CMK (cell line): ENCODE results near the gene C22orf42.
"Not testable (repeated sequence)": the region's sequence is repeated elsewhere in the genome, so short reads cannot be mapped to it uniquely, and the experiment has no call there.

Experiments
- DNase-seq: peaks from one replicate; pipeline ENCODE4 v3.0.0-alpha.2; 2010; ENCODE audit warnings: low read depth

Gene C22orf42

DNA sequence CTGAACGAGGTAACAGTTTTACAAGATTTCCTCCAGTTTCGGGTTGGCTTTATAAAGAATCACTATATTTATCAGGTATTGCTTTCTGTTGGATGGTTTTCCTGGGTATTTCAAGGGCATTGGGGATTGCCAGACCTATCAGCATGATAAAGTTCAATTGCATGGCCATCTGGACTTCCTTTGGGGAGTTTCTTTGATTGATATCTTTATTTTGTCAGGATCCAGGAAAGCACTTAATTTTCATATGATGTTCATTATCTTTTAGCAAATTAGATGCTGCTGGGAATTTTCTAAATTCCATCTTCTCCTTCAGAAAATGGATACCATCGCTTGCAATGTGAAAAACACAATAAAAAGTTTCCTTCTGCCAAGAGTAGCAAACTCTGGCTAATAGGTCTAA lies 24.5 kb upstream of the C22orf42 start:
- no peak for DNase-seq

DNA sequence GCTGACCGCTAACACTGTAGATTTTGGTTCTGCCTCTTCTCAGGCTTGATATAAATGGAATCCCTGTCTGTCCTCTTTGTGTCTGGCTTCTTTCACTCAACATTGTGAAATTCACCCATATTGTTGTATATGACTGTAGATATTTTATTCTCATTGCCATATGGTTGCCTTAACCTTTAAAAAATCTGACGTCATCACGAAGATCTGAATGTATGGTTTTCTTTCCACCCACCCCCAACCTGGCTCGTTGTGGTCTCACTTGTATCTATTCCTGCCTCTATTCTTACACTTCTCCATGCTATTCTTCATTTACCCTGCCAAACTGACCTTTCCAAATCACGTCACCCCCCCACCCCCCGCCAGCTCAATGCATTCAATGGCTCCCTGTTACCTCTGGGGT lies 21.9 kb upstream of the C22orf42 start:
- DNase-seq, result no peak

DNA sequence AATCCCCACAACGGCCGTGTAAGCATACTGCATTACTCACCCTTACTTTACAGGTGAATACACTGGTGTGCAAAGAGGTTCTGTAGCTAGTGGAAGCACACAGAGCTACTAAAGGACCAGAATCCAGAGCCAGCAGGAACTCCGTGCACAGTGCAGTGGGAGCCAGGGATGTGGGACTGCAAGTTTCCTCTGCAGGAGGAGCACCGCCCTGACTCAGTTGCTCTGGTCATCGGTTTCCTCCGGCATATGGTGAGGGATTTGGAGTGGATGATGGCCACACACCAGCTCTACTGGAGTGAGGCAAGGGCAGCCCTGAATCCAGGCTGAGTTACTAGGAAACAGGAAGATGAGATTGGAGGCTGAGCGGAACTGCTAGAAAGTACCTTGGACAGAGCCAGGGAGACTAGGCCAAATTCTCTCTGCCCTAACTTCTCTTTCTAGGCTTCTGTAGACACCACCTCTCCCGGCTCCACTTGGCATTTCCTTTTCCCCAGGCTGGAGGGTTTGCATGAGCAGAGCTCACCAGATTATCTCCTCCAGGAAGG lies 18.2 kb upstream of the C22orf42 start:
- no peak for DNase-seq

DNA sequence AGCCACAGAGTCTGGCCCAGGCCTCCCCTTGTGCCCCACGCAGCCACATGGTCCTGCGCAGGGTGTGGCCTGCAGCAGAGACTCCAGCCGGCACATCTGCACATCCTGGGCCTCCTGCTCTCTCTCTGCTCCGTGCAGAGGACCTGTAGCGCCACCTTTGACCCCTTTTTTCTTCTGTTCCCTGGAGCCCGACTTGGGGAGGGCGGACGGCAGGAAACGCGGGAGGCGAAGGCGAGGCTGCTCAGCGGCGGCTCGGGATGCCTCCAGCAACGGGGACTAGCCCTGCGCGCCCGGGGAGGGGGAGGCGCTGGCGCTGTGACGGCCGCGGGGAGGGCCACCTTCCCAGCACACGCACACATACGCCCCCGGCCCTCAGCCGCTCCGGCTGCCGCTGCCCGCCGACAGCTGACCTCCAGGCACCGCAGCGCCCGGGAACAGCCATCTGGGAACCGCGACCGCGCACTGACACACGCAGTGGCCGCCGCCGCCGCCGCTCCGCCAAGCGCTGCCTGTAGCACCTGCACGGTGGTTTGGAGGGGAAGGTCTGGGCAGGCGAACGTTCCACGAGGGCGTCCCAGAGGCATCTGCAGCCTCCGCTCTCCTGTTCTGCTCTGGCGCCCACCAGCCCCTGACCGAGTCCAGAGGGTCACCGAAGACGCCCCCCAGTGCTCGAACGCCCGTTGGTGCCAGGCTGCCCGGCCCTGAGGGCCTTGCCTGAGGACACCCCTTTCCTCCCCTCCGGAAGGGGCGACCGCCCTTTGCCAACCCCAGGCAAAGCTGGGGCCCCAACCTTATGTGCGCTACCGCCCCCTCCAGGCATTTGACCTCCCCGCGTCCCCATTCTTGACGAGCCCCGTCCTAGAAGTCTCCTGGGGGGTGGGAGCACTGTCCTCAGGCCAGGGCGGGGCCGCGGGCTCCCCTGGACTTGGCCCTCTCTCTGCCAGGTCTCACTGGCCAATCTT lies 16.9 kb upstream of the C22orf42 start:
- no peak for DNase-seq

DNA sequence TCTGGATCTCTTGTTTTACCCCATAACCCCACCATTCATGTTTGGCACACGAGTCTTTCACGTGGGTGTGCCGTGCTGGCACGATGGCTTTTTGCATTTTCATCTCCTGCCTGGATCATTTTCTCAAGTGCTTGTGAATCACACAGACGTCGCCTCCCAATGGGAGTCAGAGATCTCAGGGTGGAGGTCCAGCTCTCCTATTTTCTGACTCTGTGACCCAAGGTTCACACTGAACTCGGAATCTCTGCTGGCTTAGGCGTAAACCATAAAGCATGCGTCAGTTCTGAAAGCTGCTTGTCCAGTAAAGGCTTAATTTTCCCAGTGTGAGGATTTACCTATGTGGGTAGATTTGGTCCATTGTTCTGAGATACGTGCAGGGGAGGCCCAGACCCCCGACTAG lies 16.0 kb upstream of the C22orf42 start:
- DNase-seq, result no peak

GRCh38 chr22:32165681-32166080 lies 6.6 kb upstream of the C22orf42 start:
- DNase-seq, result no peak

DNA sequence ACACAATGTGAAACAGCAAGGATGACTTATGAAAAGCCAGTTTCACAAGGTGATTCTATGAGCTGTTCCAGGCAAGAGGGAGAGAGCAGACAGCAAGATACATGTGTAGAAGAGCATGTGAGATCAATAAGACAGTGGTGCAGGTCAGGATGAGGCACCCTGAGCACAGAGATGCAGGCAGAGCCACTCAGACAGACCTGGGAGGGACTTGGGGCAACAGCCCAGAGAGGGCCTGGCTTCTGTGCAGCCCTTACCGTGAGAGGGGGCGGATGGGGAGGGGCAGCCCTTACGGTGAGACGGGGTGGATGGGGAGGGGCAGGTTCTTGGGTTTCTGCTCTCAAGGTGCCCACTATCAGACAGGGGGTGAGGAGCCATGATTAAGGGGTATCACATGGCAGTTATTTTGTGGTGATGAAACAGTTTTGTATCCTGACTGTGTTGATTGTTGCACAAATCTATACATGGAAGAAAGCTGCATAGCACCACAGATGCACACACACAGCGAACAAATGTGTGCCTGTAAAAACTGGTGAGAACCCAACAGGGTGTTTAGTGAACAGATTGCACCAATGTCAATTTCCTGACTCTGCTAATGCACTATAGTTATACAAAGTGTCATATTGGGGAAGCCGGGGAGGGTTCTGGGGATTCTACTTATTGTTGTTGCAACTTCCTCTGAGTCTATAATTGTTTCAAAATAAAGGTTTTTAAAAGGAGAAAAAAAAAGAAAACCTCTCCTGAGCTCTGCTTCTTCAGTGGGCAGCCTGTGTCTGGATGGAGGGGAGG lies 5.2 kb upstream of the C22orf42 start:
- no peak for DNase-seq

DNA sequence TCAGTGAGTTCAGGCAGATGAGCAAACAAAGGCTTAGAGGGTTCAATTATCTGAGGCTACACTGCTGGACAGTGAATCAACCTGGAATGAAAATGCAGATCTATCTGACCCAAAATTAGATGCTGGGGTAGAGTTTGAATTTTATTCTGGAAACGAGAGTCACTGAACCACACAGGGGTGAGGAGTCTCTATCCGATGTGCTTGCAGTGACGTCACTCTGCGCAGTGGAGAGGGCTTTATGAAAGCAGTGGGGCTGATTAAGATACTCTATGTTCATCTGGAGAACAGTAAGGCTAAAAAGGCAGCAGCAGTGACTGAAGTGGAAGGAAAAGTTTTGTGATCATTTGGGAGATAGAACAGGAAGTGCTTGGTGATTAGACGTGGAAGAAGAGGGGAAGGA lies 1.3 kb upstream of the C22orf42 start:
- not testable (repeated sequence) for DNase-seq

GRCh38 chr22:32157632-32158031 lies 1.5 kb downstream of the C22orf42 start:
- not testable (repeated sequence) for DNase-seq

DNA sequence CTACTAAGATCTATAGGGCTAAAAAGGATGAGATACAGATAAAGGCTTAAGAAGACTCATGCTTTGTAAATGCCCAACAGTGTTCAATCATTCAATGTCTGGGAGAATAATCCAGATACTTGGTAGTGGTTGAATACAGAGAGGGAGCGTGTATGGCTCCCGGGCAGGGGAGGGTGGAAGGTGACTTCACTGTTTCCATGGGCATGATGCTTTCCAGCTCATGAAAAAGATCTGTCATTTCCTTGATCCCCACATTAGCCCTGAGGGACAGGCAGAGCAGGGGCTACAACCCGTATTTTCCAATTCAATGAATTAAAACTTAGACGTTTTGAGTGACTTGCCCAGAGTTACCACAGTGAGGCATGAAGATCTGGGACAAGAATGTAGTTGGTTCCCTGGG lies 4.4 kb downstream of the C22orf42 start:
- DNase-seq, result not testable (repeated sequence)

- not testable (repeated sequence) for DNase-seq
These were observed 7.5 kb downstream of the C22orf42 start for GRCh38 chr22:32151641-32152040.

GRCh38 chr22:32150647-32151046 lies 8.5 kb downstream of the C22orf42 start:
- not testable (repeated sequence) for DNase-seq

DNA sequence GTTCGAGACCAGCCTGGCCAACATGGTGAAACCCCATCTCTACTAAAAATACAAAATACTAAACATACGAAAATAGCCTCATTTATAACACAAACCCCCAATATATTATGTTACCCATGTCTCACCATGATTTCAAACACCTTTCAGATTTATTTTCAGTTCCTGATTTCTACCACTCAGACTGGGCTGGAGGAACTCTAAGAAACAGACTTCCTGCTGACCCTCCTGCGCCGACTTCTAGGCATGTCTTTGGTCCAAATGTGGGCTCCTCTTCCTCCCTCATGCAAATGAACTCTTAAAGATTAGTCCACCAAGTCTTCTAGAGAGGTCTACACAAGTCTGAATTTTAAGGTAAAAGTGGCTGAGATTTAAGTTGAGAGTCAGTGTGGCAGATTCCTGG lies 10.7 kb downstream of the C22orf42 start:
- DNase-seq, result not testable (repeated sequence)

GRCh38 chr22:32147128-32147527 lies 12.0 kb downstream of the C22orf42 start:
- DNase-seq, result not testable (repeated sequence)

- DNase-seq, result no peak
These were observed 14.4 kb downstream of the C22orf42 start for GRCh38 chr22:32144496-32145274.

DNA sequence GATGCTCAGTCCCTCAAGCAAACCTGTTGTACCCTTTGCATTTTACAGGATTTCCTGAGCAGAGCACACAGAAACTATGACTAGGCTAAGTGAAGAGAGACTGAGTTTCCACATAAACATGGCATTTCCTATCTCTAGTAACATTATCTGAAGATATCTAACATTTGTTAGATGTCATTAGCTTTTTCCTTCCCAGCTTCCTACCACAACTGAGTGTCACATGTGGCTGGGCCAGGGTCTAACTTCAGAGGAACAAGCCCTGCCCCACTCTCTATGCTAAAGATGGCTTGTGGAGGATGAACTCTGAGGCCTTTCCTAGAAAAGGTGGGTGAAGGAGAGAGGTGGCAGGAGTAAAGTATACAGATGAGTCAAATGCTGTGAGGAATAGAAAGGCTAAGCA lies 16.5 kb downstream of the C22orf42 start:
- DNase-seq, result no peak

DNA sequence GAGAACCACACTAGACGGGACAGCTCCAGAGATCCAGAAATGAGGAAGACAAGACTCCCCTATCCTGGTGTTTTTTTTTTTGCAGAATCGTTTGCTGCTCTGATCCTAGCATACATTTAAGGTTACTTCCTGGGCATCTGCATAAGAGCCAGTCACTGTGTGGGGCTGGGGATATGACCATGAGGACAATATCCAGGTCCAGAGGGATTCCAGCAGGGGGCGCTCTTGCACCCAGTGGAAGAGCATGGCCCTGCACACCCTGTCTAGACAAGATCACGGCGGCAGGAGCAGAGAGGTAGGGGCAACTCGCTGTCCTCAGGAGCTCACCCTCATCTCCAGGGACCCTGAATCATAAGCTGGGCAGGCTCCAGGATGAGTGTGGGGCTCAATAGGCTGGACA lies 18.4 kb downstream of the C22orf42 start:
- DNase-seq, result not testable (repeated sequence)

GRCh38 chr22:32138576-32138975 lies 20.5 kb downstream of the C22orf42 start:
- DNase-seq, result not testable (repeated sequence)

DNA sequence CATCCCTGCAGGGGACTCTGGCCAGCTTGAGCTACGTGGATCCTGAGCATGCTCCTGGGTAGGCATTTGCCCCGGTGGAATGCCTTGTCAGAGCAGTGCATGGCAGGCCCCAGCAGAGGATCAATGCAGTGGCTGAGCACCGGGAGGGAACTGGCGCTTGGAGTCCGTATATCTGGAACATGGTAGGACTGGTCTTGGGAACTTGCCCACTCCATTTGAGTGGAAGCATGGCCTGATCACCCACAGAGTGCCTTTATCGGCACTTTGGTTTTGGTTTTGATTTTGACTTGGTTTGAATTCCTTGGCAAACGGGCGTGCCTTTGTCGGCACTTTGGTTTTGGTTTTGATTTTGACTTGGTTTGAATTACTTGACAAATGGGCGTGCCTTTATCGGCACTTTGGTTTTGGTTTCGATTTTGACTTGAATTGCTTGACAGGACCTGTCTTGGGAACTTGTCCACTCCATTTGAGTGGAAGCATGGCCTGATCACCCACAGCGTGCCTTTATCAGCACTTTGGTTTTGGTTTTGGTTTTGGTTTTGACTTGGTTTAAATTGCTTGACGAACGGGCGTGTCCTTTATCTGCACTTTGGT lies 21.3 kb downstream of the C22orf42 start:
- DNase-seq, result not testable (repeated sequence)

- DNase-seq, result not testable (repeated sequence)
These were observed 22.2 kb downstream of the C22orf42 start for GRCh38 chr22:32136881-32137280.

- DNase-seq, result not testable (repeated sequence)
These were observed 23.1 kb downstream of the C22orf42 start for GRCh38 chr22:32135958-32136357.
